Measurements from ENCODE around the gene SERPINB13.

The SERPINB13 gene

DNA sequence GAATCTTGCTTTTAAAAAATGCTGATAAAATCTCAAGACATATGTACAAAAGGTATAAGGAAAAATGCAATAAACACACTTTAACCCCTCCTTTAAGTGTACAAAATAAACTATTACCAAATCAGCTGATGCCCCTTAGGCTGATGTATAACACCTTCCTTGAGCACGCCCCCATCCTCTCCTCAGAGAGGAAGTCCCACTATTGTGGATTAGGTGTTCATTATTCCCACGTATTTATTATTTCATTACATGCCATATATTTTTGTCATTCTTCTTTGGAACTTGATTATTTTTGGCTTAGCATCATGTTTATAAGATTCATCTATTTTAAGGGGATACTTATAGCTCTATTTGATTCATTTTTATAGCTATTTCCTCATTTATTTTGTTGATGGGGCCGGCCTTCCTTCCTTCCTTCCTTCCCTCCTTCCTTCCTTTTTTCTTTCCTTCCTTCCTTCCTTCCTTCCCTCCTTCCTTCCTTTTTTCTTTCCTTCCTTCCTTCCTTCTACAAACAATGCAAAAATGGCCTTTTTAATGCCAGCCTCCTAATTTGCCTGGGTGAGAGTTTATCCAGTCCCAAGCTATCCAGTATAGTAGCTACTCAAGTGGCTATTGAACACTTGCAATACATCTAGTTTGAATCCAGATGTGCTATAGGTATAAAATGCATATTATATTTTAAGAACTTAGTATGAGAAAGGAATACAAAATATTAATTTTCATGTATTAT, 4.0 kb downstream of the SERPINB13 start:
- no peaks in the 10 kb centered on the region for H3K9me3 ChIP-seq (ENCODE audit: control insufficient read depth, insufficient read depth, low read length)
- H3K36me3 ChIP-seq (ENCODE audit: control insufficient read depth, insufficient read depth, low read length) = no peaks in the 10 kb centered on the region
- H3K27me3 ChIP-seq (ENCODE audit: control insufficient read depth, insufficient read depth, low read length) = no peaks in the 10 kb centered on the region
- no peak overlapping the region for H3K9ac ChIP-seq (ENCODE audit: low read depth, low read length)
- no peak overlapping the region for H3K4me3 ChIP-seq (ENCODE audit: low read depth, low read length)
- no peaks in the 10 kb centered on the region for H3K4me1 ChIP-seq (ENCODE audit: control insufficient read depth, insufficient read depth, low read length)

DNA sequence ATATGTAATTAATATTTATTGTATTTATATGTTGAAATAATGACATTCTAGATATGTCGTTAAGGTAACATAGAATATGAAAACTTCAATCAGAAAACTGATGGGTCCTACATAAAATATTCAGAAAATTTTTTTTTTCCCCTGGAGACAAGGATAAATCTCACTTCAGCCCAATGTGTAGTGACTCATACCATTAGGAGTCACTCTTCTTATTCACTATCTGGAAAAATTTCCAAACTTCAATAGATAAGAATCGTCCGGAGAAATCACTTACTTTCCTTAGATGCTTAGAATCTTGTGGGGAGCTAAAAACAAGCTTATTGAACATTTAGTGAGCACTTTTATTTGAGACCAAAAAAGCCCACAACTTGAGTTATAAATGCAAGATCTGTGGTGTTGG, 4.6 kb downstream of the SERPINB13 start:
- no peaks in the 10 kb centered on the region for H3K27me3 ChIP-seq (ENCODE audit: control insufficient read depth, insufficient read depth, low read length)
- no peaks in the 10 kb centered on the region for H3K9me3 ChIP-seq (ENCODE audit: control insufficient read depth, insufficient read depth, low read length)
- H3K4me3 ChIP-seq (ENCODE audit: low read depth, low read length) = no peak overlapping the region
- no peaks in the 10 kb centered on the region for H3K4me1 ChIP-seq (ENCODE audit: control insufficient read depth, insufficient read depth, low read length)
- no peaks in the 10 kb centered on the region for H3K36me3 ChIP-seq (ENCODE audit: control insufficient read depth, insufficient read depth, low read length)
- H3K9ac ChIP-seq (ENCODE audit: low read depth, low read length) = no peak overlapping the region

DNA sequence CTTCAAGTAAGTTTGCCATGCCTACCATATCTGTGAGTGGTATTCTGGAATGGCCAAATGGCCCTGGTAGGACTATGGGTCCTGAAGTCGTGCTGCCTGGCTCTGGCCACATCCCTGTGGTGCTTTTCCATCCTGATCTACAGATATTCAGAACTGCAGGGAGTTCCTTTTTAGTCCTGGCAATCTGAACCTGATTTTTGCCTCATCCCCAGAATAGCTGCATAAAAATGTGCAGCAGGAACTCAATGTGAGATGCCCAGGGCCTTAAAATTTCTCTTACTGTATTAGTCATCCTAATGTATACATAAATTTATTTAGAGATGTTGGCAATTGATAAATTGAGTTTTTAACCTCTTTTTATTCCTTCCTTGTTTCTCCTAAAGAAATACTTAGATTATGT, 5.3 kb downstream of the SERPINB13 start:
- H3K4me1 ChIP-seq (ENCODE audit: control insufficient read depth, insufficient read depth, low read length) = no peaks in the 10 kb centered on the region
- no peak overlapping the region for H3K4me3 ChIP-seq (ENCODE audit: low read depth, low read length)
- no peak overlapping the region for H3K9ac ChIP-seq (ENCODE audit: low read depth, low read length)
- no peaks in the 10 kb centered on the region for H3K27me3 ChIP-seq (ENCODE audit: control insufficient read depth, insufficient read depth, low read length)
- H3K36me3 ChIP-seq (ENCODE audit: control insufficient read depth, insufficient read depth, low read length) = no peaks in the 10 kb centered on the region
- H3K9me3 ChIP-seq (ENCODE audit: control insufficient read depth, insufficient read depth, low read length) = no peaks in the 10 kb centered on the region

DNA sequence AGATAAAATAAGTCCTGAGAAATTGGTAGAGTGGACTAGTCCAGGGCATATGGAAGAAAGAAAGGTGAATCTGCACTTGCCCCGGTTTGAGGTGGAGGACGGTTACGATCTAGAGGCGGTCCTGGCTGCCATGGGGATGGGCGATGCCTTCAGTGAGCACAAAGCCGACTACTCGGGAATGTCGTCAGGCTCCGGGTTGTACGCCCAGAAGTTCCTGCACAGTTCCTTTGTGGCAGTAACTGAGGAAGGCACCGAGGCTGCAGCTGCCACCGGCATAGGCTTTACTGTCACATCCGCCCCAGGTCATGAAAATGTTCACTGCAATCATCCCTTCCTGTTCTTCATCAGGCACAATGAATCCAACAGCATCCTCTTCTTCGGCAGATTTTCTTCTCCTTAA, 9.8 kb downstream of the SERPINB13 start:
- Histone ChIP-seq H3K36me3 (ENCODE audit: control insufficient read depth, insufficient read depth, low read length) (no peaks in the 10 kb centered on the region), H3K9ac (ENCODE audit: low read depth, low read length) (no peak overlapping the region), H3K27me3 (ENCODE audit: control insufficient read depth, insufficient read depth, low read length) (no peaks in the 10 kb centered on the region), H3K4me1 (ENCODE audit: control insufficient read depth, insufficient read depth, low read length) (no peaks in the 10 kb centered on the region), H3K4me3 (ENCODE audit: low read depth, low read length) (no peak overlapping the region), H3K9me3 (ENCODE audit: control insufficient read depth, insufficient read depth, low read length) (no peaks in the 10 kb centered on the region)

DNA sequence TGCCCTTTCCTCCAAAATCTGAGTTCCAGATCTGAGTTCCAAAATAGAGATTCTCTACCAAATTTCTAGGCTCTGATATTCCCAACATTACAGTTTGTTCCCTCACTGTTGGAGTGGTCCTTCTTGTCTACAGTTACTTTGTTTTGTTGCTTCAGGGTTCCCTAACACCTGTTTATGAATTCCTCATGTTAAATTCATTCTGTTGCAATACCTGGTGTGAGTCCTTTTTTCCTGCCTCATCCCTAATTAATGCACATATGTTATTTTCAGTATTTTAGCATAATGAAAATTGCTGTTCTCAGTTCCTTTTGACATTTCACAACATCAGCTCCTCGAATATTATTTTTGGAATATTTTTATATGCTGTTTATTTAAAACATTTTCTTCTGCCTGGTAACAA, 16.2 kb downstream of the SERPINB13 start:
- Histone ChIP-seq H3K27me3 (ENCODE audit: control insufficient read depth, insufficient read depth, low read length) (no peaks in the 10 kb centered on the region), H3K4me3 (ENCODE audit: low read depth, low read length) (no peak overlapping the region), H3K9ac (ENCODE audit: low read depth, low read length) (no peak overlapping the region), H3K36me3 (ENCODE audit: control insufficient read depth, insufficient read depth, low read length) (no peaks in the 10 kb centered on the region), H3K9me3 (ENCODE audit: control insufficient read depth, insufficient read depth, low read length) (no peaks in the 10 kb centered on the region), H3K4me1 (ENCODE audit: control insufficient read depth, insufficient read depth, low read length) (no peaks in the 10 kb centered on the region)

DNA sequence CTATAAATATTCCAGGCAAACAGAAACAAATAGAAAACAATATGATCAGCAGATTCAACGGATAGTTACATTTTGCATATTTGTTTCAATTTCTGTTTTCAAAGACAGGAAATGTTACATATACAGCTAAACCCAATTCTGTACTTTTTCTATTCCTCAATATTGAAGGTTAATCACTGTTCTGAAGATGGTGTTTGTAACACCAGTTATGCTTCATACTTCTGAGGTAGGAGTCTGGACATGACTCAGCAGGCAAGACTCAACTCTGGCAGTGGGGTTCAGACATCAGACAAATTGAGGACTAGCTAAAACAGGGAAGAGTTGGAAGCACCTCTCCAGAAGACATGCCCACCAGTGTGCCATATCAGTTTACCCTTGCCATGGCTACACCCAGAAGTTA, 16.6 kb downstream of the SERPINB13 start:
- H3K27me3 ChIP-seq (ENCODE audit: control insufficient read depth, insufficient read depth, low read length) = no peaks in the 10 kb centered on the region
- no peak overlapping the region for H3K4me3 ChIP-seq (ENCODE audit: low read depth, low read length)
- H3K4me1 ChIP-seq (ENCODE audit: control insufficient read depth, insufficient read depth, low read length) = no peaks in the 10 kb centered on the region
- no peak overlapping the region for H3K9ac ChIP-seq (ENCODE audit: low read depth, low read length)
- no peaks in the 10 kb centered on the region for H3K36me3 ChIP-seq (ENCODE audit: control insufficient read depth, insufficient read depth, low read length)
- H3K9me3 ChIP-seq (ENCODE audit: control insufficient read depth, insufficient read depth, low read length) = no peaks in the 10 kb centered on the region

DNA sequence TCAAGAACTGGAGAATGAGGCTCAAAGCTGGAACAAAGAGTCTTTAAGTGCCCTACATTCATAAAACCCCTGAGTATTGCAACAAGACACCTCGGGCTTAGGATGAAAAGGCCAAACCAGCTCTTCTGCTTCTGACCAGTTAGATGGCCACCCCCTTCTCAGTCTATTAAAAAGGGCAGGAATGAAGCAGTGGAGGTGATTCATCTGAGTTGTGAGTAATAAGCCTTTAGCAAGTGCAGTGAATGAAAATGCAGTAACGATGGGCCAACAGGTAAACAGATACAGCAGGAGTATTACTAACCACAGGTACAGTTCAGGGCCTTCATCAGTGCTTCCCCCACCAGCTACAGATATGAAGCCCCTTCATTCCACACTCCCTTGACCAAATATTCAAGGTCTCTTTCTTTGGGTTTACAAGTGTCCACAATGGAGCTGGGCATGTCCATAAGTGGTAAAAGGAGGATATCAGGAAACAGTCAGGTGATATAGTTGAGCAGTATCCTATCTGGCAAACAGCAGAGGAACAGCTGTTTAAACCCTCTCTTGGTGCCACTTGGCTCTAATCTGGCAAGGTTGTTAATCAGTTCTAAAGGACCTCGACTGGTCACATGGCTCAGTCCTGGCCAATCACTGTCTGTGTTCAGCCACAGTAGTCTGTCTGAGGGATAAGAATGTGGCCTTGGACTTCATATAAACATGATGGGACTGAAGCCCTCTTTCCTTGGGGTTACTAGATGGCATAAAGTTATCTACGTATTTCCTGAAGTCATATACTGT, 17.8 kb downstream of the SERPINB13 start:
- no peaks in the 10 kb centered on the region for H3K27me3 ChIP-seq (ENCODE audit: control insufficient read depth, insufficient read depth, low read length)
- H3K4me1 ChIP-seq (ENCODE audit: control insufficient read depth, insufficient read depth, low read length) = no peaks in the 10 kb centered on the region
- no peaks in the 10 kb centered on the region for H3K36me3 ChIP-seq (ENCODE audit: control insufficient read depth, insufficient read depth, low read length)
- H3K9me3 ChIP-seq (ENCODE audit: control insufficient read depth, insufficient read depth, low read length) = no peaks in the 10 kb centered on the region
- no peak overlapping the region for H3K4me3 ChIP-seq (ENCODE audit: low read depth, low read length)
- no peak overlapping the region for H3K9ac ChIP-seq (ENCODE audit: low read depth, low read length)

DNA sequence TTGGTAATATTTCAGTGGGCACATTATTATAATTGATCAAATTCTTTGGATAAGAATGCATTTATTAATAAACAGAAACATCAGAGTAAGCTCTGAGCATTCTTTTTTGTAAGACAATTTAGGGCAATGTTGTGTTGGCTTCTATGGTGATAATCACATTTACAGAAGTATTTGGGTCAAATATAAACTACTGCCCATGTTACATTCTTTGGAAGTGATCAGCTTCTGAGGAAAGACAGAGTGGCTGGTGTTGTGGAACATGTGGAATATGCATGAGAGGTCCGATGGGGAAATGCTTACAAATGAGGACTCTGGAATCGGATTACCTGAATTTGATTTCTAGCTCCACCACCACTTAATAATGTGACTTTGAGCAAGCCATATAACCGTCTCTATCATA, 19.4 kb downstream of the SERPINB13 start:
- Histone ChIP-seq H3K4me1 (ENCODE audit: control insufficient read depth, insufficient read depth, low read length) (no peaks in the 10 kb centered on the region), H3K27me3 (ENCODE audit: control insufficient read depth, insufficient read depth, low read length) (no peaks in the 10 kb centered on the region), H3K9me3 (ENCODE audit: control insufficient read depth, insufficient read depth, low read length) (no peaks in the 10 kb centered on the region), H3K36me3 (ENCODE audit: control insufficient read depth, insufficient read depth, low read length) (no peaks in the 10 kb centered on the region), H3K4me3 (ENCODE audit: low read depth, low read length) (no peak overlapping the region), H3K9ac (ENCODE audit: low read depth, low read length) (no peak overlapping the region)

DNA sequence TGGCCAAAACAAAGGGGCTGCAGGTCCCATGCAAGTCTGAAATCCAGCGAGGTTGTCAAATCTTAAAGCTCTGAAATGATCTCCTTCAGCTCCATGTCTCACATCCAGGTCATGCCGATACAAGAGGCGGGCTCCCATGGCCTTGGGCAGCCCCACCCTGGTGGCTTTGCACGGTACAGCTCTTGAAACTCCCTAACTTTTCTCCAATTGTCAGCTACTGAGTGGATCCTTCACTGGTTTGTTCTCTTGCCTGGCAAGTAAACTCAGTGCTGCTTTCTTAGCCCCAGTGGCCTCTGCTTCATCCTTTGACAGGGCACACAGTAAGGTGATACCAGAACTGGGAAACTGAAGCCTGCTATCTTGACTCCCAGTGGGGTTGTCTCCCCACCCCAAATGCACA, 26.3 kb downstream of the SERPINB13 start:
- H3K4me3 ChIP-seq (ENCODE audit: low read depth, low read length) = no peak overlapping the region
- no peaks in the 10 kb centered on the region for H3K27me3 ChIP-seq (ENCODE audit: control insufficient read depth, insufficient read depth, low read length)
- H3K36me3 ChIP-seq (ENCODE audit: control insufficient read depth, insufficient read depth, low read length) = no peaks in the 10 kb centered on the region
- H3K9me3 ChIP-seq (ENCODE audit: control insufficient read depth, insufficient read depth, low read length) = no peaks in the 10 kb centered on the region
- H3K9ac ChIP-seq (ENCODE audit: low read depth, low read length) = no peak overlapping the region
- H3K4me1 ChIP-seq (ENCODE audit: control insufficient read depth, insufficient read depth, low read length) = peaks cover 5% of the 10 kb centered on the region

DNA sequence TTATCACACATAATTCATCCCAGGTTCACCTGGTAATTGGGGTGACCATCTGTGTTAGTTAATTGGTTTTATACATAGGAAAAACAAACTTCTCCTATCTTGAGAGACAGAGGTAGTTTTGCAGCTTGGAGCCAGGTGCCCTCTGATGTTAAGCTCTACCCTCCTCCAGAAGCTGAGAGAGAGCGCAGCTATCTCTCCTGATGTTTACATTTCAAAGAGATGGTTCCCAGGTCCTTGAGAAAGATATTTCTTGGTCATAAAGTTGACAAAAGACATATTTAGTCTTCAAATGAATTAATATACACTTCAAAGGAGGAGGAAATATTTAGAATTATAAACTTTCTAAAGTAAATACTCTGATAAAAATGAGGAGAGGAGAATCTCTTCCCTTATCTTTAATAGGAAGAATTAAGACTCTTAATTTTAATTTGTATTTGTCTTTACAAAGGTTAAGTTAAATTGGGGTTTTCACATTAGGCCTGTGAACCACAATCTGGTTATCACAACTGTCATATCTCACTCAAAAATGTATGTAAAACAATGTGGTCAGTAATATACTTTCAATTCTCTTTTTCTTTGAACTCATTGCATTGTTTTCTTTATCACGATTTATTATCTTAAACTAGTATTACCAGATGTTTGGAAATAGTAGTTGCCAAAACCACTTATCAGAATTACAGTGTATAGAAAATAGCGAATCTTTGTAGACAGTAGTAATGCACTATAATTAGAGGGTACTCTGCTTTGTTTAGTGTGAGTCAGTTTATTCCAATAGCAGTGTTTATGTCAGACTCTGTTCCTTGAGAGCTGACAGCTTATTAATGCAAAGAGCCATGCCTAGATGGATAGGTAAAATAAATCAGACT, 30.1 kb downstream of the SERPINB13 start:
- H3K36me3 ChIP-seq (ENCODE audit: control insufficient read depth, insufficient read depth, low read length) = no peaks in the 10 kb centered on the region
- H3K9ac ChIP-seq (ENCODE audit: low read depth, low read length) = no peak overlapping the region
- H3K9me3 ChIP-seq (ENCODE audit: control insufficient read depth, insufficient read depth, low read length) = no peaks in the 10 kb centered on the region
- H3K4me3 ChIP-seq (ENCODE audit: low read depth, low read length) = no peak overlapping the region
- no peaks in the 10 kb centered on the region for H3K27me3 ChIP-seq (ENCODE audit: control insufficient read depth, insufficient read depth, low read length)
- peaks cover 5% of the 10 kb centered on the region for H3K4me1 ChIP-seq (ENCODE audit: control insufficient read depth, insufficient read depth, low read length)

DNA sequence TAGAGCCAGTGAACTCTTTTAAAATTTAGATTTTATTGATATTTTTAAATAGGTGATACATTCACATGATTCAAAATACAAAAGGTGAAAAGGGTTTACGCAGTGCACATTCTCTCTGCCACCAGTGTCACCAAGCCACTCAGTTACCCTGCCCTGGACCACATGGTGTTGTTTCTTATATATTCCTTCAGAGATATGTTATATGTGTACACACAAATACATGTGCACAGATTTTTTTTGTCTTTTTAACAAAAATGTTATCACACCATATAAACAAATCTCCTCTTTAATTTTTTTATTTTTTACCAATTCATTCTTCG, 30.7 kb downstream of the SERPINB13 start:
- Histone ChIP-seq H3K4me1 (ENCODE audit: control insufficient read depth, insufficient read depth, low read length) (peaks cover 5% of the 10 kb centered on the region), H3K27me3 (ENCODE audit: control insufficient read depth, insufficient read depth, low read length) (no peaks in the 10 kb centered on the region), H3K9me3 (ENCODE audit: control insufficient read depth, insufficient read depth, low read length) (no peaks in the 10 kb centered on the region), H3K9ac (ENCODE audit: low read depth, low read length) (no peak overlapping the region), H3K4me3 (ENCODE audit: low read depth, low read length) (no peak overlapping the region), H3K36me3 (ENCODE audit: control insufficient read depth, insufficient read depth, low read length) (no peaks in the 10 kb centered on the region)
